LNCaP clone FGC (cell line): Measurements from ENCODE around the gene PRR15L.

Experiments
- DNase-seq: peaks from one replicate; pipeline ENCODE4 v3.0.0-alpha.2; 2011; ENCODE audit warnings: low read depth
- H3K4me3 ChIP-seq: 2 replicates; pipeline ENCODE4 v1.5.1; 2011; ENCODE audit warnings: mild to moderate bottlenecking, low read depth, low read length, control low read depth
- TF ChIP-seq, protein P1 (sequence below): IDR thresholded peaks from 2 replicates; pipeline ENCODE4 v1.5.1; 2012; ENCODE audit warnings: mild to moderate bottlenecking; ENCODE audit not compliant: control insufficient read depth, insufficient read depth; ENCODE audit errors: extremely low read depth

PRR15L gene

DNA sequence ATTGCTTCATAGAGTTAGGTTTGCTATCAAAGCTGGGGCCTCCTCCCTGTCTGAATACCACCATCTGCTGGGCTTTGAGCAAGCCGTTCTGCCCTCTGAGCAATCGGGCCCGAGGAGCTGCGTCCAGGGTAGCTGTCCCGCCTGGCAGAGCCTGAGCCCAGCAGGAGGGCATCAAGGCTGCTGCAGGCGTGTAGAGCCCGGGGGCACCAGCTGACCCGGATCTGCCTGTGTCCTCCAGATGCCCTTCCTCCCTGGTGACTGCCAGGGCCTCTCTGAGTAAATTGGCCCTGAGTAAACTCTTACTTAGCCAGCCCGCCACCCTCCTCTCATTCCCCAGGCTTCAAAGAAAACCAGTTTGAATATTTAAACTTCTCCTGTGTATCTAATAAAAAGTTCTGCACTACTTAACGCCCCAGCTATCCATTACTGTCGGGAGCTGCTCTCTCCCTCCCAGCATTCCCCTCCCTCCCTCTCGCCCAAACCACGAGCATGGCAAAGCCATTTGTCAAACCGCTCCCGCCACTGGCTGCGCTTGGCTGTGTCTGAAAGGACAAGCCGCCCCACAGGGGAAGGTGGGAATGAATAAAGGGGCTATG lies 29.7 kb upstream of the PRR15L start:
- TF ChIP-seq, protein P1, sequence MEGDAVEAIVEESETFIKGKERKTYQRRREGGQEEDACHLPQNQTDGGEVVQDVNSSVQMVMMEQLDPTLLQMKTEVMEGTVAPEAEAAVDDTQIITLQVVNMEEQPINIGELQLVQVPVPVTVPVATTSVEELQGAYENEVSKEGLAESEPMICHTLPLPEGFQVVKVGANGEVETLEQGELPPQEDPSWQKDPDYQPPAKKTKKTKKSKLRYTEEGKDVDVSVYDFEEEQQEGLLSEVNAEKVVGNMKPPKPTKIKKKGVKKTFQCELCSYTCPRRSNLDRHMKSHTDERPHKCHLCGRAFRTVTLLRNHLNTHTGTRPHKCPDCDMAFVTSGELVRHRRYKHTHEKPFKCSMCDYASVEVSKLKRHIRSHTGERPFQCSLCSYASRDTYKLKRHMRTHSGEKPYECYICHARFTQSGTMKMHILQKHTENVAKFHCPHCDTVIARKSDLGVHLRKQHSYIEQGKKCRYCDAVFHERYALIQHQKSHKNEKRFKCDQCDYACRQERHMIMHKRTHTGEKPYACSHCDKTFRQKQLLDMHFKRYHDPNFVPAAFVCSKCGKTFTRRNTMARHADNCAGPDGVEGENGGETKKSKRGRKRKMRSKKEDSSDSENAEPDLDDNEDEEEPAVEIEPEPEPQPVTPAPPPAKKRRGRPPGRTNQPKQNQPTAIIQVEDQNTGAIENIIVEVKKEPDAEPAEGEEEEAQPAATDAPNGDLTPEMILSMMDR: no peak; the same call in 1 of the 2 replicates
- no peak overlapping the region for H3K4me3 ChIP-seq
- peak; percentile 61 for DNase-seq

DNA sequence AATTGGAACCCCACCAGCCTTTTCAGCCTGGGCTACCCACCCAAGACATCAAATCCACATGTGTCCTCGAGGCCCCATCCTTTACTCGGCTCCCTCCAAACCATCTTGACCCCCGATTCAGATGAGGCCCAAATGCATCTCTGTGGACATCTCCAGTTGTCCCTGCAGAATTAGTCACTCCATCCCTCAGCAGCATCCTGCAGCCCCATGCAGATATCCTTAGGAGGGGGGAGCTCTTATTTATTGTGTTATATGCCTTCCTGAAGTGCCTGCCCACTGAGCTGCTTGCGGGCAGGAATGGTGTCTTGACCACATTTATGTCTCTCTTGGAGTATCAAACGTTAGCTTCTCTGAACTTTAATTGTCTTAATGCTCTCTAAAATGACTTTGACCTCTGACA lies 28.8 kb upstream of the PRR15L start:
- no peak for DNase-seq
- TF ChIP-seq, protein P1: no peak
- H3K4me3 ChIP-seq: no peak overlapping the region

DNA sequence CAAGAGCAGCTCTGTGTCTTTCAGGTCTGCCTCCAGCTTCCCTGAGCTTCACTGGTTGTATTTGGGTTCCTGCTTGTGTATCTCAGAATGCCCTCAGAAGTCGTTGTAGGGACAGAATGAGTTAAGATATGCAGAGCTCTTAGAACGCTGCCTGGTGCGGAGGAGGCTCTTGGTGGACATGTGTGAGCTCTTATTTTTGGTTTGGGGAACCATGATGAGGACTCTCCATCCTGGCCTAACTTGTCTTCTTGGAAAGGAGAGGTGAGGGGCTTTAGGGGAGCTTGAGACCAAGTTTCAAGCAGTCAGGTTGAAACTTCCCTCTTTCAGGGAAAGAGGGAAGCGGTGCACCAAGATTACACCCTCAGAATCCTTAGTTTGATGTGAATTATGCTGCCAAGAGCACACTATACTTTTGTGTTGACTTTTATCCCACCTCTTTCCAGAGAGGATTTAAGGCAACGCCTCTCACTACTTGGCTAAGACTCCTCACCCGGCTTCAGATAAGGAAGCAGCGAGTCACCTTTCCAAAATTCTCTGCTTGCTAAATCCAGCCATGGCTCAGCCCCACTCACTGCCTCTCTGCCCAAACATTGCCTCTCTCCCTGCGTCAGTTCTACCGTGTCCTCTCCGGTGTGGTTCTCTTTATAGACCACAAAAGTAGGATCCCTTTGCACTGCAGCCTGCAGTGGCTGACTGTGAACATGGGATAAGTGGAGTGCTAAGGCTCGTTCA lies 26.0 kb upstream of the PRR15L start:
- no peak overlapping the region for H3K4me3 ChIP-seq
- TF ChIP-seq, protein P1: no peak
- peak; percentile 46 for DNase-seq

DNA sequence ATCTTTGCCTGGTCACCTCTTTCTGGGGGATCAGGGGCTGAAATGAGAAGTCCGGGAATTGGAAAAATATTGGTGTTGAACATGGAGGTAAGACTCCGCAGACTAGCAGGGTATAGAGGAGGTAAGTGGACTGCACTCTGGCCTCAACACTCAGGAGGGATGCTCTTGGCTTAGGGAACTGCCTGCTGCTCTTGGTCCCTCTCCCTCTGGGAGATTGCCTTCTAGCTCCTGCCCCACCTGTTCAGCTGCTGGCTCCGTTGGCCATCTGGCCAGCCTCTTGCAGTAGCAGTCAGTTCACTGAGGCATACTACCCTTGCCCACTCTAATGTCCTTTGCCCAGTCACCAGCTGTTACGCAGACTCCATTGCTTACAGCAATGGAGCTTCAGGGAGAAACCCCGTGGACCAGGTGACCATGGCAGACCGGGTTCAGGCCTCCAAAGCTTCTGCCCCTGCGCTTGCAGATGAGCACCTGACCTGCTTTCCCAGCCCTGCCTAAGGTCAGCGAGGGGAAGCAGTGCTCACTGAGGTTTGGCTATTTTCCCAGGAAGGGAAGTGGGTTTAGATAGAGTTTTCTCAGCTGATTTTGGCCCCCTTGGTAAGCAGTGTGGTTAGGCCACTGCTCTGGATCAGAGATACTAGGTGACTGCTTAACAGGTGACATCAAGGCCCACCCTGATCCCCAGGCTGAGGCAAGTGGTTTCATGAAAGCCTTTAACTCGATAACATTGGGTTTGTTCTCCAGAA lies 25.1 kb upstream of the PRR15L start:
- DNase-seq: no peak
- no peak overlapping the region for H3K4me3 ChIP-seq
- TF ChIP-seq, protein P1: no peak

DNA sequence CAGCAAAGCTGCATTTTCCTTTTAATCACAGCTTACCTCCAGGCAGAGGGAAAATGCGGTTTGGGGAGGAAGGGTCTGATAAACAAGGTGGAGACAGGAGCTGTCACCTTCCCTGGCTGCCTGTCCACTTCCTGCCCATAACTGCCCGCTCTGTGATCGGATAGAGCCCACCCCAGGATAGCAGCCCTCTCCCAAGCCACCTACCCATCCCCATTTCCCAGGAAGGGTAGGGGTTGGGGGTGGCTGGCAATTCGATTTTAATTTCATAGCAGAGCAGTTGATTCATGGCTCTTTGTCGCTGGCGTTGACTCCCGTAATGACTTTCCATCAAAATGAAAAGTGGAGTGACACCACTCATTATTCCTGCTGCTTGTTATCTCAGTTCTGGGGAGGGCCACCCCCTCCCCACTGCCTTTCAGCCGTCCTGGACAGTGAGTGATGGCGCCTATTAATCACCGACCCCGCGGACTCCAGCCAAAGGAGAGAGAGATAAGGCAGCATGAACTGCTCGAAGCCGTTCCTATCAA lies 24.5 kb upstream of the PRR15L start:
- DNase-seq: no peak
- TF ChIP-seq, protein P1: no peak

DNA sequence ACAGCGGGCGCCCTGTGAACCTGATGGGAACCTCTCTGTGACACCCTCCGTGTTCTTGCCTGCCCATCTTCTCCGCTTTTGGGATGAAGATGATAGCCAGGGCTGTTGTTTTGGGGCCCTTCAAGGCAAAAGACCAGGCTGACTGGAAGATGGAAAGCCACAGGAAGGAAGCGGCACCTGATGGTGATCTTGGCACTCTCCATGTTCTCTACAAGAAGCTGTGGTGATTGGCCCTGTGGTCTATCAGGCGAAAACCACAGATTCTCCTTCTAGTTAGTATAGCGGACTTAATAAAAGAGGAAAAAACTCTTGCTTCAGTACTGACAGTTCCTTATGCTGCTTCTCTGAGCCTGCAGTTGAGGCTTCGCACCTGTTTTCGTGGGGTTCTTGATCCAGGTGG lies 23.8 kb upstream of the PRR15L start:
- TF ChIP-seq, protein P1: no peak
- DNase-seq: no peak
- no peak overlapping the region for H3K4me3 ChIP-seq

More for the DNA sequence above, 24.5 kb upstream of the PRR15L start:
- no peak overlapping the region for H3K4me3 ChIP-seq
